Measurements from ENCODE around the gene CNTNAP2.

Gene CNTNAP2

DNA sequence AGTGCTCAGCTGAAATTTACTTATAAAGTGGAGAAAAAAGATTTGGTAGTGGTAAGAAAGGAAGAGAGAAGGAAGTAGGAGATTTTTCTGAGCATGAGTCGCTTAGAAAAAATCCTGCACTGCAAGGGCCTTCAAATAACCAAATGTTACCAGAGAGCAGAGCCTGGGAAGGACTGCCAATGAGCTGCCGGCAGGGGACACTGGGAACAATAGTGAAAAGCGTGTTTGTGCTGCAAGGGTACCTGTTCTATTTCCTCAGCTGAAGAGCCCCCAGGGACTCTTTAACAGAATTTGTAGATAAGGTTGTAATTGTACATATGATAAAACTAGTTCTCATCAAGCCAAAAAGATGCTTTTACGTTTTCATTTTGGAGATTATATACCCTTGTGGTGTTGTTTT lies 1777.7 kb downstream of the CNTNAP2 start:
- Mint-ChIP-seq H3K4me1 (ENCODE audit: low read depth) (no peaks in the 10 kb centered on the region), H3K9me3 (no peaks in the 10 kb centered on the region), H3K4me3 (no peak overlapping the region), H3K36me3 (ENCODE audit: low read depth) (no peaks in the 10 kb centered on the region), H3K27me3 (ENCODE audit: low read depth) (no peaks in the 10 kb centered on the region), H3K27ac (no peak overlapping the region)

GRCh38 chr7:147896121-147896520 lies 1779.5 kb downstream of the CNTNAP2 start:
- Mint-ChIP-seq H3K9me3 (peaks cover 4% of the 10 kb centered on the region), H3K27me3 (ENCODE audit: low read depth) (no peaks in the 10 kb centered on the region), H3K4me1 (ENCODE audit: low read depth) (no peaks in the 10 kb centered on the region), H3K4me3 (no peak overlapping the region), H3K27ac (no peak overlapping the region), H3K36me3 (ENCODE audit: low read depth) (no peaks in the 10 kb centered on the region)

- Mint-ChIP-seq H3K27me3 (ENCODE audit: low read depth) (no peaks in the 10 kb centered on the region), H3K9me3 (peaks cover 8% of the 10 kb centered on the region), H3K4me1 (ENCODE audit: low read depth) (no peaks in the 10 kb centered on the region), H3K27ac (no peak overlapping the region), H3K36me3 (ENCODE audit: low read depth) (no peaks in the 10 kb centered on the region), H3K4me3 (no peak overlapping the region)
These were observed 1787.1 kb downstream of the CNTNAP2 start for GRCh38 chr7:147903536-147904218.

- Mint-ChIP-seq H3K9me3 (peaks cover 8% of the 10 kb centered on the region), H3K36me3 (ENCODE audit: low read depth) (no peaks in the 10 kb centered on the region), H3K4me1 (ENCODE audit: low read depth) (no peaks in the 10 kb centered on the region), H3K27ac (no peak overlapping the region), H3K27me3 (ENCODE audit: low read depth) (no peaks in the 10 kb centered on the region), H3K4me3 (no peak overlapping the region)
These were observed 1787.6 kb downstream of the CNTNAP2 start for GRCh38 chr7:147904219-147904576.

DNA sequence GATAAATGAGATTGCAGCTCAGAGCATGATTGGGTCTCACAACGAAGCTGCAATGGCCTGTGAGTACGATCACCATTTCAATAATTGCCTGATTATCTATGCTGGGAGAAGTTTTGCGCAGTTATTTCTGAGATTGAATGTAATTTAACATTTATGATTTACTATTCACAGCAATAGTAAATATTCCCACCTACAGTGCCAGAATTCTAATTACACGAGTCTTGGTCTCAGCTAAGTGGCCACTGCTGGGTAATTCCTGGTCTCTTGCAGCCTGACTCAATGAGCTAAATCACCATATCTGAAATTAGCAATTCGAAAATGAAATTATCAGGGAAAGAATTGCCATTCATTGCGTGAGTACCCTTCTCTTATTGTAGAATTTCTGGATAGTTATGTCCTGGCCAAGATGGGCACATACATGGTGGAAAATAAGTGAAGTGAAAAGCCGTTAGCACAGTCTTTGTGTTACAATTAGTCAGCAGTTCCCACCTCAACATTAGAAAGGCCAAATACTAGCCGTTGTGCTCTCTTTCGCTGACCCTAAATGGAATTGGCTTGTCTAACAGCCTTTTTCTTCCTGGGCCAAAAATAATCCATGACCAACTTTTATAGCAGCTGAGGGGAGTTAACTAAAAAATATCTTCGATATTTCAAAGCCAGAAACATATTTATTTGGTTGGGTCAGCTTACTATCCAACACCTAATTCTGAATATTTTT lies 1793.0 kb downstream of the CNTNAP2 start:
- Mint-ChIP-seq H3K27ac (no peak overlapping the region), H3K4me1 (ENCODE audit: low read depth) (no peaks in the 10 kb centered on the region), H3K27me3 (ENCODE audit: low read depth) (no peaks in the 10 kb centered on the region), H3K36me3 (ENCODE audit: low read depth) (no peaks in the 10 kb centered on the region), H3K9me3 (no peaks in the 10 kb centered on the region), H3K4me3 (no peak overlapping the region)

- Mint-ChIP-seq H3K4me1 (ENCODE audit: low read depth) (no peaks in the 10 kb centered on the region), H3K9me3 (no peaks in the 10 kb centered on the region), H3K27ac (no peak overlapping the region), H3K4me3 (no peak overlapping the region), H3K36me3 (ENCODE audit: low read depth) (no peaks in the 10 kb centered on the region), H3K27me3 (ENCODE audit: low read depth) (no peaks in the 10 kb centered on the region)
These were observed 1794.6 kb downstream of the CNTNAP2 start for GRCh38 chr7:147911201-147911601.

DNA sequence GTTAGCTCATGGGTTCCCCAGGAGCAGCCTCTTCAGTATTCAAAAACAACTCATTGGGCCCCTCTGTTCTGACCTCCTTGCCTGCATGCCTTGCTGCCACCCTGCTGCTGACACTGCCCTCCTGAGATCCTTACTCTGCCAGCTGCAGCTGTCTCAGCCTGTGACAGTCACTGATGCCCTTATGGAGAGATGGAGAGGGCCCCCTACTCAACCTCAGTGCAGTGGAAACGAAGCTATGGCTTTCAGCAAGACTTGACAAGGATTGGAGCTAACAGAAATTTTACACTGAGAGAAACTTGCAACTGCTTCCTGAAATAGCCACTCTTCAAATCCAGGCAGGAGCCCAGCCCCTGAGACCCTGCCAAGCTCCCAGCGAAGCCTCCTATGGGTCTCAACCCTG lies 1795.7 kb downstream of the CNTNAP2 start:
- no peaks in the 10 kb centered on the region for H3K36me3 Mint-ChIP-seq (ENCODE audit: low read depth)
- H3K27ac Mint-ChIP-seq, result no peak overlapping the region
- H3K27me3 Mint-ChIP-seq (ENCODE audit: low read depth), result no peaks in the 10 kb centered on the region
- no peaks in the 10 kb centered on the region for H3K9me3 Mint-ChIP-seq
- H3K4me3 Mint-ChIP-seq, result no peak overlapping the region
- H3K4me1 Mint-ChIP-seq (ENCODE audit: low read depth), result no peaks in the 10 kb centered on the region

- Mint-ChIP-seq H3K36me3 (ENCODE audit: low read depth) (no peaks in the 10 kb centered on the region), H3K27me3 (ENCODE audit: low read depth) (no peaks in the 10 kb centered on the region), H3K27ac (no peak overlapping the region), H3K4me3 (no peak overlapping the region), H3K9me3 (no peaks in the 10 kb centered on the region), H3K4me1 (ENCODE audit: low read depth) (no peaks in the 10 kb centered on the region)
These were observed 1796.5 kb downstream of the CNTNAP2 start for GRCh38 chr7:147912946-147913638.

DNA sequence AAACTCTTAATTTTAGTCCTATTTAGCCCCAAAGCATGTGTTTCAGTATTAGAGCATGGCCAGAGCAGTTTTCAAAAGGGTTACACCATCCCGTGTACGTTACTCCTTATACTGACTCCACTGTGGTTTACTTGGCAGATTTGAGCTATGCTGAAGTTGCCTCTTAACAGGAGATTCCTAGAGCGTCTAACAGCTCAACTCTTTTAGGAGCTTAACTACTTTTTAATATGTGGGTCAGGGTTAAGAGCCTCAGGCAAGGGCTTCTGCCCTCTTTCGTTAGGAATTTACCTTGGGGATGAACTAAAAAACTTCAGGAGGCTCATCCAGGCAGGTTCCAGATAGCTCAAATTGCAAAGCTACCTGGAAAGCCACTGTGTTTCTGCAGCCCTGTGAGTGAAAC lies 1799.2 kb downstream of the CNTNAP2 start:
- Mint-ChIP-seq H3K4me3 (no peak overlapping the region), H3K27ac (no peak overlapping the region), H3K4me1 (ENCODE audit: low read depth) (no peaks in the 10 kb centered on the region), H3K9me3 (no peaks in the 10 kb centered on the region), H3K36me3 (ENCODE audit: low read depth) (no peaks in the 10 kb centered on the region), H3K27me3 (ENCODE audit: low read depth) (no peaks in the 10 kb centered on the region)

- no peaks in the 10 kb centered on the region for H3K4me1 Mint-ChIP-seq (ENCODE audit: low read depth)
- no peaks in the 10 kb centered on the region for H3K9me3 Mint-ChIP-seq
- H3K4me3 Mint-ChIP-seq, result no peak overlapping the region
- no peaks in the 10 kb centered on the region for H3K27me3 Mint-ChIP-seq (ENCODE audit: low read depth)
- no peak overlapping the region for H3K27ac Mint-ChIP-seq
- H3K36me3 Mint-ChIP-seq (ENCODE audit: low read depth), result no peaks in the 10 kb centered on the region
These were observed 1800.0 kb downstream of the CNTNAP2 start for GRCh38 chr7:147916573-147916972.

DNA sequence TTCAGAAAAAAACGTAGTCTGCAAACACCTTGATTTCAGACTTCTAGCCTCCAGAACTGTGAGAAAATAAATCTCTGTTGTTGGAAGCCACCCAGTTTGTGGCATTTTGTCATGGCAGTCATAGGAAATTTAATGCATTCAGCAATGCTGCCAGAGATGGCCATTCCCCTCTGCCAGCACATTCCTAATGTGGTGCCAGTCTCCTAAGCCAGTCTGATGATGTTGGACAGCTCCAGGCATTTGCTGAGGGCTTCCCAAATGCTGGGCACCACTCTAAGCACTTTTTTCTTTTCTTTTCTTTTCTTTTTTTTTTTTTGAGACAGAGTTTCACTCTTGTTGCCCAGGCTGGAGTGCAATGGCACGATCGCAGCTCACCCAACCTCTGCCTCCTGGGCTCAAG lies 1807.2 kb downstream of the CNTNAP2 start:
- no peaks in the 10 kb centered on the region for H3K36me3 Mint-ChIP-seq (ENCODE audit: low read depth)
- no peak overlapping the region for H3K4me3 Mint-ChIP-seq
- no peaks in the 10 kb centered on the region for H3K27me3 Mint-ChIP-seq (ENCODE audit: low read depth)
- peaks cover 7% of the 10 kb centered on the region for H3K9me3 Mint-ChIP-seq
- no peak overlapping the region for H3K27ac Mint-ChIP-seq
- H3K4me1 Mint-ChIP-seq (ENCODE audit: low read depth), result no peaks in the 10 kb centered on the region

DNA sequence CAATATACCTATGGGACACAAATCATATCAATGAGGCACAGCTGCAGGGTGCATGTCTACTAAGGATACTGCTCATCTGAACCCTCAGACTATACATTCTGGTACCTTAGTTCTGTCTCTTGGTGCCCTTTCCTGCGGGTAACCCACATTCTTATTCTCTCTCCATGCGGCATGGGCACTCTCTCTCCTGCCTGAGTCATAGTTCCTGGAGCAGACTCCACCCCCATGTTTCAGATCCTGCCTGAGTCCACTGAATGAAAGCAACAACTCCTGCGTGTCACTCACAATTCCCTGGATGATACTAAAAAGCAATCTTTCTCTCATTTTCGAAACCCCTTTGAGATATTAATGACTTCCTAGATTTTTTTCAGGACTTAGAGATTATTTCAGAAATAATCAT lies 1820.8 kb downstream of the CNTNAP2 start:
- Mint-ChIP-seq H3K9me3 (peaks cover 5% of the 10 kb centered on the region), H3K27me3 (ENCODE audit: low read depth) (no peaks in the 10 kb centered on the region), H3K27ac (no peak overlapping the region), H3K4me3 (no peak overlapping the region), H3K36me3 (ENCODE audit: low read depth) (no peaks in the 10 kb centered on the region), H3K4me1 (ENCODE audit: low read depth) (no peaks in the 10 kb centered on the region)

DNA sequence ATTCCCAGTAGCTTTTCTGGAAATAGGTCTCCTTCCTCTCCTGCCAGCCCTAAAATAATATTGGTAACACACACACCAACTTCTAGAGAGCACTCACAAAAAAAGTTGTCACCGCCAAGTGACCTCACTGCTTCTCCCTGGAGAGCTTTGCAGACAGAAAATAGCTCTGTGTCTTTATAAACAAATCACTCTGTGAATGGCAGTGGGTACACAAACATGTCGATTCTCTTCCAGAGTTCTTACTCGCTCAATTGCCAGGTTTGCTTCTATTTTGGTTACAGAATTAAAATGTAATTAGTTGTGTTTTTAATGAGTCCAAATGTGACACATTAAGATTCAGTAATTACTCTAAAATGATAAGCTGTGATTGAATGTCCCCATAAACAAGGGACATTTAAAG lies 1824.8 kb downstream of the CNTNAP2 start:
- Mint-ChIP-seq H3K9me3 (peaks cover 5% of the 10 kb centered on the region), H3K27ac (no peak overlapping the region), H3K4me3 (no peak overlapping the region), H3K4me1 (ENCODE audit: low read depth) (no peaks in the 10 kb centered on the region), H3K27me3 (ENCODE audit: low read depth) (no peaks in the 10 kb centered on the region), H3K36me3 (ENCODE audit: low read depth) (no peaks in the 10 kb centered on the region)

DNA sequence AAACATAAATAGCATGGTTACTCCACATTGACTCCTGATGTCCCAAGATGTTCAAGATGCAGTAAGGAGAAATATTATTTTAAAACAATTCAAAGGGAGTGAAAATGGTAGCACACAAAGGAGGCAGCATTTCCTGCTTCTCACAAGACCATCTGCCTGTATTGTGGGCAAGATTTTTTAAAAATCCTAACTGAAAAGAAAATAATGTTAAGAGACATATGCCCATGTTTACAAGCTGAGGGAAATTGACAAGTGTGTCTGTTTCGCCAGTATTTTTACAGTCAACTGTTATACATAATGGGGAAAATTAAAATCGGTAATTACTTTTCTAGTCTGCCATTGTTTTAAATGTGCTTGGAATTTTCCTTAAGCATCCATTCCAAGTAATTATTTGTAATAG lies 1827.7 kb downstream of the CNTNAP2 start:
- Mint-ChIP-seq H3K9me3 (peaks cover 5% of the 10 kb centered on the region), H3K4me1 (ENCODE audit: low read depth) (no peaks in the 10 kb centered on the region), H3K27me3 (ENCODE audit: low read depth) (no peaks in the 10 kb centered on the region), H3K36me3 (ENCODE audit: low read depth) (no peaks in the 10 kb centered on the region), H3K27ac (no peak overlapping the region), H3K4me3 (no peak overlapping the region)

- Mint-ChIP-seq H3K4me1 (ENCODE audit: low read depth) (no peaks in the 10 kb centered on the region), H3K4me3 (no peak overlapping the region), H3K27ac (no peak overlapping the region), H3K9me3 (peaks cover 7% of the 10 kb centered on the region), H3K27me3 (ENCODE audit: low read depth) (no peaks in the 10 kb centered on the region), H3K36me3 (ENCODE audit: low read depth) (no peaks in the 10 kb centered on the region)
These were observed 1836.3 kb downstream of the CNTNAP2 start for GRCh38 chr7:147952918-147953317.

All from T-helper 1 cell treated with Interleukin-12 subunit alpha and Interleukin-12 subunit beta and Interleukin-4 antibody, amounts not matched to agents 30 μg/mL and 1 μg/mL, for 36 hours (primary cell).